GM12878 (cell line): ENCODE data around the gene ZNF662. TPM values are rescaled to one million over a fixed set of nuclear protein-coding genes. Genes with fewer than 3 reads are reported as not detected.

Experiments used
- polyA plus RNA-seq, 11 experiments: library from polyadenylated mRNA; depleted of rRNA in 4 of 11; unstranded in 6 of 11; stranded (reverse) in 5 of 11; fragments of >200 nt; fragmentation: Nextera tagmentation in 4 of 11; fragmentation: Illumina TruSeq in 1 of 11; extraction: Ambion mirVana in 4 of 11; extraction: Trizol in 1 of 11; gene quantifications; 1 replicate in 1 of 11; 2 replicates in 10 of 11; pipeline versions ENCODE4 v1.2.1 to v1.2.3, GENCODE V29; 2011 to 2016; ENCODE audit warnings: inconsistent platforms in 2 of 11, missing spikeins in 2 of 11, low read depth in 1 of 11
- total RNA-seq, 4 experiments: library from RNA; depleted of rRNA in 3 of 4; stranded (reverse); fragments of >200 nt in 3 of 4; fragmentation: Illumina TruSeq in 1 of 4; extraction: Trizol in 1 of 4; gene quantifications; 2 replicates each; pipeline versions ENCODE4 v1.2.1 to v1.2.3, GENCODE V29; 2013 to 2021

The ZNF662 gene
- total and polyA plus RNA-seq, 10 of the 15 experiments (the other 5 are each of a cell fraction or from before 2014, with no cell fraction given): not detected

Other genes with a start within 250 kb of the ZNF662 start
Only the 7 nearest of the 8 such genes appear.
- gene HHATL, start 203.3 kb upstream of the ZNF662 start, total RNA-seq (2014; rRNA removed): not detected in 2 replicates
- not detected in 2 replicates for gene HHATL, start 203.3 kb upstream of the ZNF662 start, total RNA-seq (2014; rRNA removed; fragmentation: Illumina TruSeq; extraction: Trizol)
- not detected in 2 replicates for gene HHATL, start 203.3 kb upstream of the ZNF662 start, total RNA-seq (2021)
- gene HHATL, start 203.3 kb upstream of the ZNF662 start, polyA plus RNA-seq (2011; rRNA removed): not detected in 2 replicates
- not detected in 2 replicates for gene HHATL, start 203.3 kb upstream of the ZNF662 start, polyA plus RNA-seq (2014; fragmentation: Illumina TruSeq; extraction: Trizol)
- not detected for gene HHATL, start 203.3 kb upstream of the ZNF662 start, polyA plus RNA-seq (2014; fragmentation: Nextera tagmentation; extraction: Ambion mirVana)
- not detected in 2 replicates for gene HHATL, start 203.3 kb upstream of the ZNF662 start, polyA plus RNA-seq (2014; rRNA removed)
- gene HHATL, start 203.3 kb upstream of the ZNF662 start, polyA plus RNA-seq (2016; fragmentation: Nextera tagmentation; extraction: Ambion mirVana): not detected
- 0.33 TPM in 1 of 2 replicates, not detected in the other for gene CCDC13, start 132.9 kb upstream of the ZNF662 start, total RNA-seq (2014; rRNA removed)
- gene CCDC13, start 132.9 kb upstream of the ZNF662 start, total RNA-seq (2014; rRNA removed; fragmentation: Illumina TruSeq; extraction: Trizol): 0.13 TPM in 1 of 2 replicates, not detected in the other
- gene CCDC13, start 132.9 kb upstream of the ZNF662 start, total RNA-seq (2021): 0.16 TPM in 1 of 2 replicates, not detected in the other
- gene CCDC13, start 132.9 kb upstream of the ZNF662 start, polyA plus RNA-seq (2011; rRNA removed): 0.29 and 0.81 TPM in 2 replicates
- 0.14 and 0.31 TPM in 2 replicates for gene CCDC13, start 132.9 kb upstream of the ZNF662 start, polyA plus RNA-seq (2014; fragmentation: Illumina TruSeq; extraction: Trizol)
- gene CCDC13, start 132.9 kb upstream of the ZNF662 start, polyA plus RNA-seq (2014; fragmentation: Nextera tagmentation; extraction: Ambion mirVana): under 1 TPM in 1 of 2 experiments, not detected in 1; 0.35 TPM
- 0.69 and 0.81 TPM in 2 replicates for gene CCDC13, start 132.9 kb upstream of the ZNF662 start, polyA plus RNA-seq (2014; rRNA removed)
- gene CCDC13, start 132.9 kb upstream of the ZNF662 start, polyA plus RNA-seq (2016; fragmentation: Nextera tagmentation; extraction: Ambion mirVana): under 1 TPM in 1 of 2 experiments, not detected in 1; 0.19 TPM
- 91.6 and 116 TPM in 2 replicates for gene HIGD1A, start 101.7 kb upstream of the ZNF662 start, total RNA-seq (2014; rRNA removed)
- gene HIGD1A, start 101.7 kb upstream of the ZNF662 start, total RNA-seq (2014; rRNA removed; fragmentation: Illumina TruSeq; extraction: Trizol): 132 and 135 TPM in 2 replicates
- 68.2 and 73.9 TPM in 2 replicates for gene HIGD1A, start 101.7 kb upstream of the ZNF662 start, total RNA-seq (2021)
- 179 and 268 TPM in 2 replicates for gene HIGD1A, start 101.7 kb upstream of the ZNF662 start, polyA plus RNA-seq (2011; rRNA removed)
- gene HIGD1A, start 101.7 kb upstream of the ZNF662 start, polyA plus RNA-seq (2014; fragmentation: Illumina TruSeq; extraction: Trizol): 171 and 178 TPM in 2 replicates
- gene HIGD1A, start 101.7 kb upstream of the ZNF662 start, polyA plus RNA-seq (2014; fragmentation: Nextera tagmentation; extraction: Ambion mirVana): 100 to 1,000 TPM; 405 to 487 TPM
- gene HIGD1A, start 101.7 kb upstream of the ZNF662 start, polyA plus RNA-seq (2014; rRNA removed): 90.3 and 119 TPM in 2 replicates
- 100 to 1,000 TPM; 254 to 271 TPM for gene HIGD1A, start 101.7 kb upstream of the ZNF662 start, polyA plus RNA-seq (2016; fragmentation: Nextera tagmentation; extraction: Ambion mirVana)
- 0.05 TPM in 1 of 2 replicates, not detected in the other for gene ACKR2, start 96.7 kb upstream of the ZNF662 start, total RNA-seq (2014; rRNA removed)
- 0.18 TPM in 1 of 2 replicates, not detected in the other for gene ACKR2, start 96.7 kb upstream of the ZNF662 start, total RNA-seq (2014; rRNA removed; fragmentation: Illumina TruSeq; extraction: Trizol)
- 0.36 and 0.82 TPM in 2 replicates for gene ACKR2, start 96.7 kb upstream of the ZNF662 start, total RNA-seq (2021)
- gene ACKR2, start 96.7 kb upstream of the ZNF662 start, polyA plus RNA-seq (2011; rRNA removed): 0.13 and 0.35 TPM in 2 replicates
- gene ACKR2, start 96.7 kb upstream of the ZNF662 start, polyA plus RNA-seq (2014; fragmentation: Illumina TruSeq; extraction: Trizol): 0.28 and 0.36 TPM in 2 replicates
- gene ACKR2, start 96.7 kb upstream of the ZNF662 start, polyA plus RNA-seq (2014; fragmentation: Nextera tagmentation; extraction: Ambion mirVana): under 1 TPM; 0.05 TPM
- 0.10 and 0.91 TPM in 2 replicates for gene ACKR2, start 96.7 kb upstream of the ZNF662 start, polyA plus RNA-seq (2014; rRNA removed)
- gene ACKR2, start 96.7 kb upstream of the ZNF662 start, polyA plus RNA-seq (2016; fragmentation: Nextera tagmentation; extraction: Ambion mirVana): under 1 TPM in 1 of 2 experiments, not detected in 1; 0.17 TPM
- not detected in 2 replicates for gene CYP8B1, start 30.3 kb upstream of the ZNF662 start, total RNA-seq (2014; rRNA removed)
- gene CYP8B1, start 30.3 kb upstream of the ZNF662 start, total RNA-seq (2014; rRNA removed; fragmentation: Illumina TruSeq; extraction: Trizol): not detected in 2 replicates
- 0.08 and 0.24 TPM in 2 replicates for gene CYP8B1, start 30.3 kb upstream of the ZNF662 start, total RNA-seq (2021)
- gene CYP8B1, start 30.3 kb upstream of the ZNF662 start, polyA plus RNA-seq (2011; rRNA removed): not detected in 2 replicates
- gene CYP8B1, start 30.3 kb upstream of the ZNF662 start, polyA plus RNA-seq (2014; fragmentation: Illumina TruSeq; extraction: Trizol): not detected in 2 replicates
- not detected for gene CYP8B1, start 30.3 kb upstream of the ZNF662 start, polyA plus RNA-seq (2014; fragmentation: Nextera tagmentation; extraction: Ambion mirVana)
- not detected in 2 replicates for gene CYP8B1, start 30.3 kb upstream of the ZNF662 start, polyA plus RNA-seq (2014; rRNA removed)
- not detected for gene CYP8B1, start 30.3 kb upstream of the ZNF662 start, polyA plus RNA-seq (2016; fragmentation: Nextera tagmentation; extraction: Ambion mirVana)
- gene GASK1A, start 73.2 kb downstream of the ZNF662 start, total RNA-seq (2014; rRNA removed): not detected in 2 replicates
- not detected in 2 replicates for gene GASK1A, start 73.2 kb downstream of the ZNF662 start, total RNA-seq (2014; rRNA removed; fragmentation: Illumina TruSeq; extraction: Trizol)
- 0.18 TPM in 1 of 2 replicates, not detected in the other for gene GASK1A, start 73.2 kb downstream of the ZNF662 start, total RNA-seq (2021)
- gene GASK1A, start 73.2 kb downstream of the ZNF662 start, polyA plus RNA-seq (2011; rRNA removed): not detected in 2 replicates
- gene GASK1A, start 73.2 kb downstream of the ZNF662 start, polyA plus RNA-seq (2014; fragmentation: Illumina TruSeq; extraction: Trizol): not detected in 2 replicates
- not detected for gene GASK1A, start 73.2 kb downstream of the ZNF662 start, polyA plus RNA-seq (2014; fragmentation: Nextera tagmentation; extraction: Ambion mirVana)
- not detected in 2 replicates for gene GASK1A, start 73.2 kb downstream of the ZNF662 start, polyA plus RNA-seq (2014; rRNA removed)
- not detected for gene GASK1A, start 73.2 kb downstream of the ZNF662 start, polyA plus RNA-seq (2016; fragmentation: Nextera tagmentation; extraction: Ambion mirVana)
- gene POMGNT2, start 199.9 kb downstream of the ZNF662 start, total RNA-seq (2014; rRNA removed): 0.17 and 0.22 TPM in 2 replicates
- 0.09 TPM in 2 replicates for gene POMGNT2, start 199.9 kb downstream of the ZNF662 start, total RNA-seq (2014; rRNA removed; fragmentation: Illumina TruSeq; extraction: Trizol)
- gene POMGNT2, start 199.9 kb downstream of the ZNF662 start, total RNA-seq (2021): 0.13 and 0.15 TPM in 2 replicates
- 0.55 and 1.7 TPM in 2 replicates for gene POMGNT2, start 199.9 kb downstream of the ZNF662 start, polyA plus RNA-seq (2011; rRNA removed)
- gene POMGNT2, start 199.9 kb downstream of the ZNF662 start, polyA plus RNA-seq (2014; fragmentation: Illumina TruSeq; extraction: Trizol): 0.12 TPM in 1 of 2 replicates, not detected in the other
- under 1 TPM in 1 of 2 experiments, not detected in 1; 0.02 TPM for gene POMGNT2, start 199.9 kb downstream of the ZNF662 start, polyA plus RNA-seq (2014; fragmentation: Nextera tagmentation; extraction: Ambion mirVana)
- 0.23 and 0.32 TPM in 2 replicates for gene POMGNT2, start 199.9 kb downstream of the ZNF662 start, polyA plus RNA-seq (2014; rRNA removed)
- gene POMGNT2, start 199.9 kb downstream of the ZNF662 start, polyA plus RNA-seq (2016; fragmentation: Nextera tagmentation; extraction: Ambion mirVana): under 1 TPM; 0.24 to 0.33 TPM